Endothelial cell of umbilical vein (primary cell): ENCODE results near the gene ZNF281. TPM values are rescaled to one million over a fixed set of nuclear protein-coding genes. Genes with fewer than 3 reads are reported as not detected.
"Not testable (repeated sequence)": the region's sequence is repeated elsewhere in the genome, so short reads cannot be mapped to it uniquely, and the experiment has no call there.

Experiments
- BruUV-seq: library from RNA; stranded (reverse); fragments of 400-500 nt; replicated peaks from 2 replicates; lab custom pipeline; 2021; lab: Mats Ljungman, UMichigan
- CTCF ChIA-PET: fragments of 300-600, 350-600 bp; sonication (Branson Sonifier 250); formaldehyde crosslinking; loops from one replicate; lab custom pipeline; 2021; ENCODE audit warnings: antibody characterized with exemption, inconsistent platforms; lab: Charles Lee
- POLR2A ChIA-PET: fragments of 300-600, 350-600 bp; sonication (Branson Sonifier 250); formaldehyde crosslinking; loops from one replicate; lab custom pipeline; 2021; ENCODE audit warnings: antibody characterized with exemption, inconsistent platforms; lab: Charles Lee
- DNase-seq: peaks from one replicate; pipeline ENCODE4 v3.0.0-alpha.2; 2011; ENCODE audit warnings: low read depth, low spot score
- FAIRE-seq: peaks from 2 replicates; lab custom pipeline; 2011; peaks lifted over from hg19 to GRCh38; lab: Jason Lieb, UNC
- H2AFZ ChIP-seq: 2 replicates; pipeline ENCODE4 v1.6.0; 2012; ENCODE audit warnings: low read depth, low read length, control low read depth, inconsistent platforms
- H3K27ac ChIP-seq: 2 replicates; pipeline ENCODE4 v1.5.1; 2011; ENCODE audit warnings: low read depth, mild to moderate bottlenecking, control low read depth, low read length, moderate library complexity; ENCODE audit not compliant: insufficient read depth
- H3K27me3 ChIP-seq, 2 experiments: 2 replicates each; pipeline versions ENCODE4 v1.6.0 to v1.6.1; 2011; ENCODE audit warnings: low read length in 2 of 2, mixed read lengths in 1 of 2; ENCODE audit not compliant: control insufficient read depth in 2 of 2, insufficient read depth in 2 of 2
- H3K36me3 ChIP-seq, 2 experiments: 2 replicates in 1 of 2; 3 replicates in 1 of 2; pipeline ENCODE4 v1.5.1; 2011; ENCODE audit warnings: low read length in 2 of 2, mild to moderate bottlenecking in 1 of 2, moderate library complexity in 1 of 2; ENCODE audit not compliant: control insufficient read depth in 2 of 2, insufficient read depth in 2 of 2; ENCODE audit errors: extremely low read depth in 1 of 2
- H3K4me1 ChIP-seq: 3 replicates; pipeline ENCODE4 v1.5.1; 2011; ENCODE audit warnings: mild to moderate bottlenecking, low read length; ENCODE audit not compliant: control insufficient read depth, insufficient read depth; ENCODE audit errors: extremely low read depth
- H3K4me2 ChIP-seq: 2 replicates; pipeline ENCODE4 v1.6.1; 2011; ENCODE audit warnings: low read length, control low read depth, mixed read lengths; ENCODE audit not compliant: insufficient read depth
- H3K4me3 ChIP-seq, 3 experiments: fragments of 200-600 bp in 1 of 3; sonication (generic), shearing (Covaris generic) in 1 of 3; replicated peaks in 1 of 3; 2 replicates each; pipeline ENCODE4 v1.5.1; 2011 to 2016; ENCODE audit warnings: control low read depth in 3 of 3, low read length in 3 of 3, mild to moderate bottlenecking in 2 of 3, inconsistent platforms in 1 of 3, low read depth in 1 of 3, moderate library complexity in 1 of 3; ENCODE audit not compliant: insufficient read depth in 1 of 3
- H3K79me2 ChIP-seq: 2 replicates; pipeline ENCODE4 v1.6.0; 2012; ENCODE audit warnings: low read length, inconsistent platforms; ENCODE audit not compliant: control insufficient read depth, insufficient read depth
- H3K9ac ChIP-seq: replicated peaks from 2 replicates; pipeline ENCODE3; 2011; ENCODE audit warnings: low read length, control low read depth; ENCODE audit not compliant: insufficient read depth; ENCODE audit errors: extremely low read depth
- H3K9me1 ChIP-seq: replicated peaks from 3 replicates; pipeline ENCODE4 v1.6.0; 2011; ENCODE audit warnings: mild to moderate bottlenecking, low read length; ENCODE audit not compliant: control insufficient read depth, insufficient read depth; ENCODE audit errors: extremely low read depth
- H3K9me3 ChIP-seq: replicated peaks from 2 replicates; pipeline ENCODE4 v1.5.1; 2012; ENCODE audit warnings: low read length, inconsistent platforms; ENCODE audit not compliant: control insufficient read depth, insufficient read depth
- H4K20me1 ChIP-seq: replicated peaks from 2 replicates; pipeline ENCODE3; 2011; ENCODE audit warnings: mild to moderate bottlenecking, low read length; ENCODE audit not compliant: control insufficient read depth, insufficient read depth; ENCODE audit errors: extremely low read depth
- EZH2 ChIP-seq: IDR thresholded peaks from 2 replicates; pipeline ENCODE4 v1.6.1; 2012; ENCODE audit warnings: borderline replicate concordance, low read depth, mild to moderate bottlenecking, moderate library complexity, low read length, inconsistent platforms; ENCODE audit not compliant: severe bottlenecking
- GATA2 ChIP-seq: IDR thresholded peaks from 2 replicates; pipeline ENCODE4 v1.7.0; 2011; ENCODE audit warnings: low read depth, mild to moderate bottlenecking, moderate library complexity, mixed read lengths, low read length; ENCODE audit not compliant: insufficient read length, insufficient read depth
- POLR2A ChIP-seq: IDR thresholded peaks from 2 replicates; pipeline ENCODE4 v1.6.1; 2012; ENCODE audit warnings: low read depth, mild to moderate bottlenecking, control low read depth, low read length
- POLR2AphosphoS5 ChIP-seq: IDR thresholded peaks from 2 replicates; pipeline ENCODE4 v1.6.1; 2012; ENCODE audit warnings: low read depth, mild to moderate bottlenecking, control low read depth, low read length, moderate library complexity; ENCODE audit not compliant: insufficient read depth
- dilution Hi-C: fragments of 300-500 bp; cut with MboI; formaldehyde crosslinking; loops from one replicate; pipeline ENCODE4 v1.15.0; 2019; ENCODE audit warnings: low sequenced_read_pairs; ENCODE audit not compliant: extremely low pct_ligation_motif_present
- intact Hi-C: fragments of 100-400 bp; cut with micrococcal nuclease; formaldehyde crosslinking; loops from one replicate; pipeline ENCODE4 v1.10.0; 2022
- polyA plus RNA-seq, 4 experiments: library from polyadenylated mRNA; depleted of rRNA in 3 of 4; stranded (reverse) in 3 of 4; unstranded in 1 of 4; fragments of >200 nt; gene quantifications; 2 replicates each; pipeline versions ENCODE4 v1.2.1 to v1.2.3, GENCODE V29; 2011 to 2012; ENCODE audit warnings: missing spikeins in 1 of 4
- total RNA-seq: library from RNA; stranded (reverse); gene quantifications from 2 replicates; pipeline ENCODE4 v1.2.3, GENCODE V29; 2021
- TF ChIP-seq, protein P1 (sequence below), 2 donors: IDR thresholded peaks; 1 replicate in 1 of 2; 2 replicates in 1 of 2; pipeline ENCODE4 v1.5.1; 2011; ENCODE audit warnings: low read length in 2 of 2, mild to moderate bottlenecking in 2 of 2, moderate library complexity in 2 of 2, control low read depth in 1 of 2, inconsistent platforms in 1 of 2, low read depth in 1 of 2; ENCODE audit not compliant: insufficient read depth in 1 of 2; ENCODE audit errors: extremely low read depth in 1 of 2

ZNF281 gene
- total and polyA plus RNA-seq, 2 donors (not counting 3 experiments of a cell fraction or from before 2014, with no cell fraction given), result 5.2 to 22.3 TPM

DNA sequence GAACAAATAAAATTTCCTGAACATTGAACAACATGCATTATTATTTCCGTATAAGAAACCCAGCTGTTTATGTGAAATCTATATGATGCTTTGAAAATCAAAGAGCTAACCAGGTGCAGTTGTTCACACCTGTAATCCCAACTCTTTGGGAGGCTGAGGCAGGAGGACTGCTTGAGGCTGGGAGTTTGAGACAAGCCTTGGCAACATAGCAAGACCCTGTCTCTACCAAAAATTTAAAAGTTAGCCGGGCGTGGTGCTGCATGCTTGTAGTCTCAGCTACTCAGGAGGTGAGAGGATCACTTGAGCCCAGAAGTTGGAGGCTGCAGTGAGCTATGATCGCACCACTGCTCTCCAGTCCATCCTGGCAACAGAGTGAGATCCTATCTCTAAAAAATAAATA lies 4.8 kb upstream of the ZNF281 start:
- Histone ChIP-seq H3K9me3 (no peaks in the 10 kb centered on the region), H3K36me3 (no peaks in the 10 kb centered on the region), H3K9ac (no peak overlapping the region), H3K4me2 (no peak overlapping the region), H3K79me2 (peaks cover 1% of the 10 kb centered on the region), H4K20me1 (no peaks in the 10 kb centered on the region), H3K27me3 (no peaks in the 10 kb centered on the region), H3K27ac (peak overlapping the region; percentile 99), H2AFZ (no peak overlapping the region), H3K4me1 (peaks cover 32% of the 10 kb centered on the region), H3K9me1 (no peaks in the 10 kb centered on the region), H3K4me3 (no peak overlapping the region)
- DNase-seq (no peak), FAIRE-seq (peak; percentile 26)
- TF ChIP-seq EZH2 (no peak), POLR2A (no peak), GATA2 (no peak), POLR2AphosphoS5 (no peak)
- TF ChIP-seq, protein P1, sequence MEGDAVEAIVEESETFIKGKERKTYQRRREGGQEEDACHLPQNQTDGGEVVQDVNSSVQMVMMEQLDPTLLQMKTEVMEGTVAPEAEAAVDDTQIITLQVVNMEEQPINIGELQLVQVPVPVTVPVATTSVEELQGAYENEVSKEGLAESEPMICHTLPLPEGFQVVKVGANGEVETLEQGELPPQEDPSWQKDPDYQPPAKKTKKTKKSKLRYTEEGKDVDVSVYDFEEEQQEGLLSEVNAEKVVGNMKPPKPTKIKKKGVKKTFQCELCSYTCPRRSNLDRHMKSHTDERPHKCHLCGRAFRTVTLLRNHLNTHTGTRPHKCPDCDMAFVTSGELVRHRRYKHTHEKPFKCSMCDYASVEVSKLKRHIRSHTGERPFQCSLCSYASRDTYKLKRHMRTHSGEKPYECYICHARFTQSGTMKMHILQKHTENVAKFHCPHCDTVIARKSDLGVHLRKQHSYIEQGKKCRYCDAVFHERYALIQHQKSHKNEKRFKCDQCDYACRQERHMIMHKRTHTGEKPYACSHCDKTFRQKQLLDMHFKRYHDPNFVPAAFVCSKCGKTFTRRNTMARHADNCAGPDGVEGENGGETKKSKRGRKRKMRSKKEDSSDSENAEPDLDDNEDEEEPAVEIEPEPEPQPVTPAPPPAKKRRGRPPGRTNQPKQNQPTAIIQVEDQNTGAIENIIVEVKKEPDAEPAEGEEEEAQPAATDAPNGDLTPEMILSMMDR (IDR thresholded peaks at IDR 0.05; ENCODE audit: extremely low read depth in 1 of 2, insufficient read depth in 1 of 2, low read depth in 1 of 2, low read length in 2 of 2), result no peak
- POLR2A ChIA-PET, result no interaction called here
- dilution Hi-C loops (no loop called here), intact Hi-C loops (loop anchor here (5.0 kb wide), 2 partner anchors 337 to 377 kb away; no protein-coding TSS in a partner anchor)
- CTCF ChIA-PET, result interaction anchor here (1.3 kb wide), 1 partner anchor 63 kb away, joined by 3 read pairs; no protein-coding TSS in a partner anchor
- no TSS peak for BruUV-seq

DNA sequence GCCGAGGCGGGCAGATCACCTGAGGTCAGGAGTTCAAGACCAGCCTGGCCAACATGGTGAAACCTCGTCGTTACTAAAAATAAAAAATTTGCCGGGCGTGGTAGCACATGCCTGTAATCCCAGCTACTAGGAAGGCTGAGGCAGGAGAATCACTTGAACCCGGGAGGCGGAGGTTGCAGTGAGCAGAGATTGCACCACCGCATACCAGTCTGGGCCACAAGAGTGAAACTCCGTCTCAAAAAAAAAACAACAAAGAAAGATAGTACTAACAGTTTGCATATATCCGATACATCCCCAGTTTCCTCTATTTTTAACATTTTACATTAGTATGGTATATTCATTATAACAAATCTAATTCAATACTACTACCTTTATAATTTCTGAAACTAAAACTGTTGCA lies 3.9 kb upstream of the ZNF281 start:
- H3K4me2 ChIP-seq, H3K27ac ChIP-seq, H2AFZ ChIP-seq, BruUV-seq, DNase-seq, H3K9me1 ChIP-seq, POLR2A ChIA-PET, H3K27me3 ChIP-seq, H3K4me3 ChIP-seq, CTCF ChIA-PET, dilution Hi-C loops, FAIRE-seq, H4K20me1 ChIP-seq, H3K36me3 ChIP-seq, H3K9me3 ChIP-seq, H3K9ac ChIP-seq: not testable (repeated sequence)
- H3K79me2 ChIP-seq, result peaks cover 10% of the 10 kb centered on the region
- intact Hi-C loops, result loop anchor here (5.0 kb wide), 1 partner anchor 376 kb away; no protein-coding TSS in a partner anchor
- H3K4me1 ChIP-seq, result peaks cover 36% of the 10 kb centered on the region
